ENCODE measurements around the gene NAA10.

DNA sequence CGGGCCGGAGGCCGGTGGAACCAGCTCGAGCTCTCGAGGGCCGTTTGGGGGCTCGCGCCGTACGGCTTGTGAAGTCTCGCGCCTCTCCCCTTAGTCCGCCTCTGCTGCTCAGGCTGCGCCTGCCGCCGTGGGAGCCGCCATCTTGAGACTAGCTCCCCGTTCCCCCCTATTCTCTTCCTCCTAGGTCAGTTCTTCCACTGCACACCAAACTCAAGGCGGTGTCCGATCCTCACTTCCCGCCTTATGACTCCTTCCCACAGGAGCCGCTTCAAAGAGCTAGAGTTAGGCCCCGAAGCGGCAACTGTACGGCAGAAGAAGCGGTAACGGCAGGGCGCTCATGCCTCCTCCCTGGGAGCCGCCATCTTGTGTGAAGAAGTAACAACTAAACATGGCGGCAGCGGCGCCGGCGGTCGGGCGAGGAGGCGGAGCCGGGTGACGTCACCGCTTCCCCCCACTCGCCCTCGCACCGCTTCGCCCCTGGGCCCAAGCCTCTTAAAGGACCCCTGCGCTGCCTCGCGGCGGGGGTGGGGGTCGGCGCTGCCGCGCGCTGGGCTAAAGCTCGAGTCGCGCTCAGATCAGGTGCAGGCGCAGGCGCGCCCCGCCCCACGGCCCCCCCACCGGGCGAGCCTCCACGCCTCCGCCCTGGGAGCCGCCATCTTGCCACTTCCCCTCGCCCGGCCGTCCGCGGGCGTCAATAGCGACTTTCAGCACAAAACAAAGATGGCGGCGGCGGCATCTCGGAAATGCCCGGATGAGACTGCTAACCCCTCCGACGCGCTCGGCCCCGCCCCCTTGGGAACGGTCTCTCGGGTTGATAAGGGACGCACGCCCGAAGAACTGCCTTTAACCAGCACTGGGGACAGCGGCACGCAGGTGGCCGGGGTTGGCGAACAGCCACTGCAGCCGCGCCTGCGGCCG lies 36.9 kb upstream of the NAA10 start, which contains the start of gene HCFC1:
- TF ChIP-seq, protein P1, sequence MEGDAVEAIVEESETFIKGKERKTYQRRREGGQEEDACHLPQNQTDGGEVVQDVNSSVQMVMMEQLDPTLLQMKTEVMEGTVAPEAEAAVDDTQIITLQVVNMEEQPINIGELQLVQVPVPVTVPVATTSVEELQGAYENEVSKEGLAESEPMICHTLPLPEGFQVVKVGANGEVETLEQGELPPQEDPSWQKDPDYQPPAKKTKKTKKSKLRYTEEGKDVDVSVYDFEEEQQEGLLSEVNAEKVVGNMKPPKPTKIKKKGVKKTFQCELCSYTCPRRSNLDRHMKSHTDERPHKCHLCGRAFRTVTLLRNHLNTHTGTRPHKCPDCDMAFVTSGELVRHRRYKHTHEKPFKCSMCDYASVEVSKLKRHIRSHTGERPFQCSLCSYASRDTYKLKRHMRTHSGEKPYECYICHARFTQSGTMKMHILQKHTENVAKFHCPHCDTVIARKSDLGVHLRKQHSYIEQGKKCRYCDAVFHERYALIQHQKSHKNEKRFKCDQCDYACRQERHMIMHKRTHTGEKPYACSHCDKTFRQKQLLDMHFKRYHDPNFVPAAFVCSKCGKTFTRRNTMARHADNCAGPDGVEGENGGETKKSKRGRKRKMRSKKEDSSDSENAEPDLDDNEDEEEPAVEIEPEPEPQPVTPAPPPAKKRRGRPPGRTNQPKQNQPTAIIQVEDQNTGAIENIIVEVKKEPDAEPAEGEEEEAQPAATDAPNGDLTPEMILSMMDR (IDR thresholded peaks at IDR 0.05): no peak
- TF ChIP-seq, protein P2, sequence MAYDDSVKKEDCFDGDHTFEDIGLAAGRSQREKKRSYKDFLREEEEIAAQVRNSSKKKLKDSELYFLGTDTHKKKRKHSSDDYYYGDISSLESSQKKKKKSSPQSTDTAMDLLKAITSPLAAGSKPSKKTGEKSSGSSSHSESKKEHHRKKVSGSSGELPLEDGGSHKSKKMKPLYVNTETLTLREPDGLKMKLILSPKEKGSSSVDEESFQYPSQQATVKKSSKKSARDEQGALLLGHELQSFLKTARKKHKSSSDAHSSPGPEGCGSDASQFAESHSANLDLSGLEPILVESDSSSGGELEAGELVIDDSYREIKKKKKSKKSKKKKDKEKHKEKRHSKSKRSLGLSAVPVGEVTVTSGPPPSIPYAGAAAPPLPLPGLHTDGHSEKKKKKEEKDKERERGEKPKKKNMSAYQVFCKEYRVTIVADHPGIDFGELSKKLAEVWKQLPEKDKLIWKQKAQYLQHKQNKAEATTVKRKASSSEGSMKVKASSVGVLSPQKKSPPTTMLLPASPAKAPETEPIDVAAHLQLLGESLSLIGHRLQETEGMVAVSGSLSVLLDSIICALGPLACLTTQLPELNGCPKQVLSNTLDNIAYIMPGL (CRISPR knock-in tag; IDR thresholded peaks at IDR 0.05): no peak
- TF ChIP-seq, protein P3, sequence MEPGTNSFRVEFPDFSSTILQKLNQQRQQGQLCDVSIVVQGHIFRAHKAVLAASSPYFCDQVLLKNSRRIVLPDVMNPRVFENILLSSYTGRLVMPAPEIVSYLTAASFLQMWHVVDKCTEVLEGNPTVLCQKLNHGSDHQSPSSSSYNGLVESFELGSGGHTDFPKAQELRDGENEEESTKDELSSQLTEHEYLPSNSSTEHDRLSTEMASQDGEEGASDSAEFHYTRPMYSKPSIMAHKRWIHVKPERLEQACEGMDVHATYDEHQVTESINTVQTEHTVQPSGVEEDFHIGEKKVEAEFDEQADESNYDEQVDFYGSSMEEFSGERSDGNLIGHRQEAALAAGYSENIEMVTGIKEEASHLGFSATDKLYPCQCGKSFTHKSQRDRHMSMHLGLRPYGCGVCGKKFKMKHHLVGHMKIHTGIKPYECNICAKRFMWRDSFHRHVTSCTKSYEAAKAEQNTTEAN (CRISPR knock-in tag; IDR thresholded peaks at IDR 0.05): no peak
- no peak for TF ChIP-seq MYBL2 (CRISPR knock-in tag; IDR thresholded peaks at IDR 0.05)
- no peak for TF ChIP-seq NR3C1 (CRISPR knock-in tag; conservative IDR thresholded peaks at IDR 0.05; ENCODE audit: low read depth)
- no peak for TF ChIP-seq NFYB (CRISPR knock-in tag; conservative IDR thresholded peaks at IDR 0.05; ENCODE audit: low read depth)
- no peak for TF ChIP-seq FOXJ3 (CRISPR knock-in tag; IDR thresholded peaks at IDR 0.05; ENCODE audit: borderline replicate concordance)
- TF ChIP-seq ESRRA (CRISPR knock-in tag; IDR thresholded peaks at IDR 0.05; ENCODE audit: borderline replicate concordance): no peak
- TF ChIP-seq, protein P4, sequence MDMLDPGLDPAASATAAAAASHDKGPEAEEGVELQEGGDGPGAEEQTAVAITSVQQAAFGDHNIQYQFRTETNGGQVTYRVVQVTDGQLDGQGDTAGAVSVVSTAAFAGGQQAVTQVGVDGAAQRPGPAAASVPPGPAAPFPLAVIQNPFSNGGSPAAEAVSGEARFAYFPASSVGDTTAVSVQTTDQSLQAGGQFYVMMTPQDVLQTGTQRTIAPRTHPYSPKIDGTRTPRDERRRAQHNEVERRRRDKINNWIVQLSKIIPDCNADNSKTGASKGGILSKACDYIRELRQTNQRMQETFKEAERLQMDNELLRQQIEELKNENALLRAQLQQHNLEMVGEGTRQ (CRISPR knock-in tag; IDR thresholded peaks at IDR 0.05): no peak
- TF ChIP-seq, protein P5, sequence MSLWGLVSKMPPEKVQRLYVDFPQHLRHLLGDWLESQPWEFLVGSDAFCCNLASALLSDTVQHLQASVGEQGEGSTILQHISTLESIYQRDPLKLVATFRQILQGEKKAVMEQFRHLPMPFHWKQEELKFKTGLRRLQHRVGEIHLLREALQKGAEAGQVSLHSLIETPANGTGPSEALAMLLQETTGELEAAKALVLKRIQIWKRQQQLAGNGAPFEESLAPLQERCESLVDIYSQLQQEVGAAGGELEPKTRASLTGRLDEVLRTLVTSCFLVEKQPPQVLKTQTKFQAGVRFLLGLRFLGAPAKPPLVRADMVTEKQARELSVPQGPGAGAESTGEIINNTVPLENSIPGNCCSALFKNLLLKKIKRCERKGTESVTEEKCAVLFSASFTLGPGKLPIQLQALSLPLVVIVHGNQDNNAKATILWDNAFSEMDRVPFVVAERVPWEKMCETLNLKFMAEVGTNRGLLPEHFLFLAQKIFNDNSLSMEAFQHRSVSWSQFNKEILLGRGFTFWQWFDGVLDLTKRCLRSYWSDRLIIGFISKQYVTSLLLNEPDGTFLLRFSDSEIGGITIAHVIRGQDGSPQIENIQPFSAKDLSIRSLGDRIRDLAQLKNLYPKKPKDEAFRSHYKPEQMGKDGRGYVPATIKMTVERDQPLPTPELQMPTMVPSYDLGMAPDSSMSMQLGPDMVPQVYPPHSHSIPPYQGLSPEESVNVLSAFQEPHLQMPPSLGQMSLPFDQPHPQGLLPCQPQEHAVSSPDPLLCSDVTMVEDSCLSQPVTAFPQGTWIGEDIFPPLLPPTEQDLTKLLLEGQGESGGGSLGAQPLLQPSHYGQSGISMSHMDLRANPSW (CRISPR knock-in tag; conservative IDR thresholded peaks at IDR 0.05; ENCODE audit: low read depth): no peak
